Neural progenitor cell (in vitro differentiated cells): ENCODE data around the gene NTM. TPM values are rescaled to one million over a fixed set of nuclear protein-coding genes. Genes with fewer than 3 reads are reported as not detected.

ENCODE experiments used
- DNase-seq: peaks from one replicate; pipeline ENCODE4 v3.0.0-alpha.2; 2016; ENCODE audit warnings: low spot score
- H2AFZ ChIP-seq: fragments of 200-600 bp; sonication (generic); replicated peaks from 2 replicates; pipeline ENCODE4 v1.6.1; 2016; ENCODE audit warnings: antibody characterized with exemption
- H3F3A ChIP-seq: fragments of 200-600 bp; sonication (generic); 2 replicates; pipeline ENCODE4 v1.6.1; 2016; ENCODE audit warnings: antibody characterized with exemption, low read depth
- H3K27ac ChIP-seq: fragments of 200-600 bp; sonication (generic); 2 replicates; pipeline ENCODE4 v1.5.1; 2016; ENCODE audit warnings: mild to moderate bottlenecking
- H3K27me3 ChIP-seq: fragments of 200-600 bp; sonication (generic); 2 replicates; pipeline ENCODE4 v1.6.1; 2016; ENCODE audit warnings: mild to moderate bottlenecking, moderate library complexity
- H3K36me3 ChIP-seq: fragments of 200-600 bp; sonication (generic); 2 replicates; pipeline ENCODE4 v1.5.1; 2016
- H3K4me1 ChIP-seq: fragments of 200-600 bp; sonication (generic); 2 replicates; pipeline ENCODE4 v1.6.1; 2016; ENCODE audit warnings: mixed run types
- H3K4me2 ChIP-seq: fragments of 200-600 bp; sonication (generic); 2 replicates; pipeline ENCODE4 v1.6.1; 2016
- H3K4me3 ChIP-seq: fragments of 200-600 bp; sonication (generic); 2 replicates; pipeline ENCODE4 v1.5.1; 2016
- H3K79me2 ChIP-seq: fragments of 200-600 bp; sonication (generic); 2 replicates; pipeline ENCODE4 v1.6.1; 2016; ENCODE audit warnings: low read depth
- H3K9ac ChIP-seq: fragments of 200-600 bp; sonication (generic); 2 replicates; pipeline ENCODE4 v1.6.1; 2016
- H3K9me3 ChIP-seq: fragments of 200-600 bp; sonication (generic); 2 replicates; pipeline ENCODE4 v1.5.1; 2016; ENCODE audit warnings: low read depth
- H4K20me1 ChIP-seq: fragments of 200-600 bp; sonication (generic); 2 replicates; pipeline ENCODE4 v1.6.1; 2016; ENCODE audit warnings: low read depth
- H3K27ac Mint-ChIP-seq: 3 replicates; pipeline ENCODE4 v1.8.0; 2021; ENCODE audit warnings: mixed read lengths
- H3K27me3 Mint-ChIP-seq: 2 replicates; pipeline ENCODE4 v1.8.0; 2022; ENCODE audit warnings: low read depth, mild to moderate bottlenecking, inconsistent platforms, moderate library complexity, mixed read lengths; ENCODE audit not compliant: insufficient read depth
- H3K36me3 Mint-ChIP-seq: 3 replicates; pipeline ENCODE4 v1.8.0; 2021; ENCODE audit warnings: mixed read lengths
- H3K4me1 Mint-ChIP-seq: 3 replicates; pipeline ENCODE4 v1.8.0; 2021; ENCODE audit warnings: mixed read lengths
- H3K4me3 Mint-ChIP-seq: 3 replicates; pipeline ENCODE4 v1.8.0; 2021; ENCODE audit warnings: mild to moderate bottlenecking, moderate library complexity, mixed read lengths
- H3K9me3 Mint-ChIP-seq: 3 replicates; pipeline ENCODE4 v1.8.0; 2020; ENCODE audit warnings: mixed read lengths
- EZH2 ChIP-seq: fragments of 200-600 bp; sonication (generic); IDR thresholded peaks from 2 replicates; pipeline ENCODE4 v1.6.1; 2017; ENCODE audit warnings: antibody characterized with exemption, mild to moderate bottlenecking, moderate library complexity
- EZH2phosphoT487 ChIP-seq: fragments of 200-600 bp; sonication (generic); IDR thresholded peaks from 2 replicates; pipeline ENCODE4 v1.6.1; 2017; ENCODE audit warnings: antibody characterized with exemption
- total RNA-seq: library from RNA; depleted of rRNA; stranded (reverse); fragments of >200 nt; gene quantifications from 2 replicates; pipeline ENCODE4 v1.2.3, GENCODE V29; 2015; ENCODE audit warnings: low replicate concordance
- TF ChIP-seq, protein P1 (sequence below): fragments of 200-600 bp; sonication (generic); IDR thresholded peaks from 2 replicates; pipeline ENCODE4 v1.5.1; 2017; ENCODE audit warnings: antibody characterized with exemption, mild to moderate bottlenecking

NTM gene
- total RNA-seq, 1 donor from 2014 or later: 4.3 TPM

DNA sequence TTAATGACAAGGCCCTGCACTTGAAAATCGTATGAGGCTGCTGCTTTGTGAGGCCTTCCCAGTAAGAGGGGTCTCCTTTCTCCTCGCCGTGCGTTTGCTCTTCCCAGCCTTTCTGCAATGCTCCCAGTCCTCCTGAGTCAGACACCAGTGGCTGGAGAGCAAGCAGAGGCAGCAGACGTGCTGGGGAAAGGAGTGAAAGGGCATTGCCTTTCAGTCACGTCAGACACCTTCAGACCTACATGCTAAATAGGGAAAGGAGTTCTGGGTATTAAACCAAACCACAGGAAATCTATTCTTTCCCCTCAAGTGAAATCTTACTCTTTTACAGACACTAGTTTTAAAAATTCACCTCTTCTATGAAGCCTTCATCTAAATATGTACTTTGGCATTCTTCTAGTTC lies 274.8 kb downstream of the NTM start:
- Histone ChIP-seq H3K9ac (no peak overlapping the region), H4K20me1 (no peaks in the 10 kb centered on the region), H3F3A (peaks cover 10% of the 10 kb centered on the region), H2AFZ (no peak overlapping the region), H3K4me1 (peaks cover 17% of the 10 kb centered on the region), H3K36me3 (no peaks in the 10 kb centered on the region), H3K27me3 (no peaks in the 10 kb centered on the region), H3K9me3 (no peaks in the 10 kb centered on the region), H3K79me2 (no peaks in the 10 kb centered on the region), H3K4me3 (no peak overlapping the region), H3K4me2 (no peak overlapping the region), H3K27ac (no peak overlapping the region)
- H3K4me3 Mint-ChIP-seq: no peak overlapping the region
- H3K27me3 Mint-ChIP-seq: peaks cover 2% of the 10 kb centered on the region
- H3K36me3 Mint-ChIP-seq: no peaks in the 10 kb centered on the region
- no peaks in the 10 kb centered on the region for H3K9me3 Mint-ChIP-seq
- H3K27ac Mint-ChIP-seq: no peak overlapping the region
- no peak for TF ChIP-seq EZH2phosphoT487
- TF ChIP-seq, protein P1, sequence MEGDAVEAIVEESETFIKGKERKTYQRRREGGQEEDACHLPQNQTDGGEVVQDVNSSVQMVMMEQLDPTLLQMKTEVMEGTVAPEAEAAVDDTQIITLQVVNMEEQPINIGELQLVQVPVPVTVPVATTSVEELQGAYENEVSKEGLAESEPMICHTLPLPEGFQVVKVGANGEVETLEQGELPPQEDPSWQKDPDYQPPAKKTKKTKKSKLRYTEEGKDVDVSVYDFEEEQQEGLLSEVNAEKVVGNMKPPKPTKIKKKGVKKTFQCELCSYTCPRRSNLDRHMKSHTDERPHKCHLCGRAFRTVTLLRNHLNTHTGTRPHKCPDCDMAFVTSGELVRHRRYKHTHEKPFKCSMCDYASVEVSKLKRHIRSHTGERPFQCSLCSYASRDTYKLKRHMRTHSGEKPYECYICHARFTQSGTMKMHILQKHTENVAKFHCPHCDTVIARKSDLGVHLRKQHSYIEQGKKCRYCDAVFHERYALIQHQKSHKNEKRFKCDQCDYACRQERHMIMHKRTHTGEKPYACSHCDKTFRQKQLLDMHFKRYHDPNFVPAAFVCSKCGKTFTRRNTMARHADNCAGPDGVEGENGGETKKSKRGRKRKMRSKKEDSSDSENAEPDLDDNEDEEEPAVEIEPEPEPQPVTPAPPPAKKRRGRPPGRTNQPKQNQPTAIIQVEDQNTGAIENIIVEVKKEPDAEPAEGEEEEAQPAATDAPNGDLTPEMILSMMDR: no peak
- no peak for TF ChIP-seq EZH2
- no peak for DNase-seq
- peaks cover 16% of the 10 kb centered on the region for H3K4me1 Mint-ChIP-seq

DNA sequence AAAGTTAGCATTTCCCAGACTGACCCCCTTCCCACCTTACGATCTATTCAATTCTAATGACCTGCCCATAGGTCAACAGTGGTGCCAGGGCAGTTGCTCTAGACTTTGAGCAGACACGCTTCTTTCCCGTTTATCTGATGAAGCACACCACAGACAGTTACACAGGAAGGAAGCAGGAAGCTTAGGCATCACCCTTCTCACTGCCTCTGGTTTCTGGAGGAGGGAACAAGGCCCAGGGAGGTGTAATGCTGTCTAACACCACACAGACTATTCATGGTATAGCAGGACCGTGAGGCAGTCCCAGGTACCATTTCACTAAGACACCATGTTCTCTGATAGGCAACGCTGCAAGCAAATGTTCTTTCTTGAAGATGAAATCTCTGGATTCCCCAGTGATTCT lies 279.4 kb downstream of the NTM start:
- Histone ChIP-seq H3K27me3 (no peaks in the 10 kb centered on the region), H3K27ac (no peak overlapping the region), H3K36me3 (no peaks in the 10 kb centered on the region), H3F3A (no peaks in the 10 kb centered on the region), H4K20me1 (no peaks in the 10 kb centered on the region), H3K9ac (no peak overlapping the region), H3K79me2 (no peaks in the 10 kb centered on the region), H3K4me1 (peaks cover 14% of the 10 kb centered on the region), H3K4me2 (no peak overlapping the region), H3K9me3 (no peaks in the 10 kb centered on the region), H3K4me3 (no peak overlapping the region), H2AFZ (no peak overlapping the region)
- Mint-ChIP-seq H3K27me3 (no peaks in the 10 kb centered on the region), H3K27ac (no peak overlapping the region), H3K4me1 (peaks cover 22% of the 10 kb centered on the region), H3K9me3 (no peaks in the 10 kb centered on the region), H3K4me3 (no peak overlapping the region), H3K36me3 (no peaks in the 10 kb centered on the region)
- TF ChIP-seq, protein P1: no peak
- TF ChIP-seq EZH2 (no peak), EZH2phosphoT487 (no peak)
- DNase-seq: no peak

DNA sequence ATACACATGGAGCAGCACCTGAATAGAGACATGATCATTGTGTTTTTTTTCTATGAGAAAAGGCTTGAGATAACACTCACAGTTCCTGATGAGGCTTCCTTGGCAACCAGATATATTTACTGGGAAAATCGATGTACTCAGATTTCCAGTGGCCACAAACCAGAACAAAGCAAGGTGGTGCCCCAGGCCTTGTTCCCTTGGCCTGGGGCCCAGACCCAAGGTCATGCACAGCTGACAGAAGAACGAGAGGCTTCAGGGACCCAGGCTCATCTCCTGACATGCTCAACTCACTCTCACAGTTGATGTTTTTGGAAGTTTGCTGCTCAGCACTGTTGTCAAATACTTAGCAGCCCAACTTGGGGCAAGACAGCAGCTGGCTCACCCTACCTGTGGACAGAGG lies 281.8 kb downstream of the NTM start:
- Histone ChIP-seq H2AFZ (no peak overlapping the region), H3K9me3 (no peaks in the 10 kb centered on the region), H3F3A (peaks cover 2% of the 10 kb centered on the region), H3K27me3 (no peaks in the 10 kb centered on the region), H3K36me3 (no peaks in the 10 kb centered on the region), H3K9ac (no peak overlapping the region), H3K27ac (no peak overlapping the region), H3K79me2 (no peaks in the 10 kb centered on the region), H3K4me1 (peaks cover 25% of the 10 kb centered on the region), H4K20me1 (no peaks in the 10 kb centered on the region), H3K4me3 (no peak overlapping the region), H3K4me2 (no peak overlapping the region)
- Mint-ChIP-seq H3K4me3 (no peak overlapping the region), H3K9me3 (no peaks in the 10 kb centered on the region), H3K27ac (no peak overlapping the region), H3K27me3 (peaks cover 2% of the 10 kb centered on the region), H3K36me3 (no peaks in the 10 kb centered on the region), H3K4me1 (peaks cover 41% of the 10 kb centered on the region)
- no peak for TF ChIP-seq EZH2phosphoT487
- TF ChIP-seq, protein P1: no peak
- TF ChIP-seq EZH2: no peak
- DNase-seq: no peak
